Nephron progenitor cell (in vitro differentiated cells): ENCODE data around the gene ZSCAN5A.

ENCODE experiments used
- DNase-seq: peaks from one replicate; pipeline ENCODE4 v3.0.0; 2021
- H3K27ac Mint-ChIP-seq: 2 replicates; pipeline ENCODE4 v1.8.0; 2021; ENCODE audit warnings: mild to moderate bottlenecking, moderate library complexity, mixed read lengths
- H3K27me3 Mint-ChIP-seq: 2 replicates; pipeline ENCODE4 v1.8.0; 2021; ENCODE audit warnings: mild to moderate bottlenecking, low read depth, mixed read lengths; ENCODE audit not compliant: poor library complexity
- H3K36me3 Mint-ChIP-seq: 2 replicates; pipeline ENCODE4 v1.8.0; 2021; ENCODE audit warnings: low read depth, mixed read lengths
- H3K4me1 Mint-ChIP-seq: 2 replicates; pipeline ENCODE4 v1.8.0; 2021; ENCODE audit warnings: mixed read lengths
- H3K4me3 Mint-ChIP-seq: 2 replicates; pipeline ENCODE4 v1.8.0; 2021; ENCODE audit warnings: mild to moderate bottlenecking, moderate library complexity, mixed read lengths
- H3K9me3 Mint-ChIP-seq: 2 replicates; pipeline ENCODE4 v1.8.0; 2021; ENCODE audit warnings: mild to moderate bottlenecking, moderate library complexity, mixed read lengths
- CTCF ChIP-seq: fragments of 200-600 bp; sonication (generic); IDR thresholded peaks from 2 replicates; pipeline ENCODE4 v1.5.0; 2021; ENCODE audit warnings: antibody characterized with exemption

ZSCAN5A gene

DNA sequence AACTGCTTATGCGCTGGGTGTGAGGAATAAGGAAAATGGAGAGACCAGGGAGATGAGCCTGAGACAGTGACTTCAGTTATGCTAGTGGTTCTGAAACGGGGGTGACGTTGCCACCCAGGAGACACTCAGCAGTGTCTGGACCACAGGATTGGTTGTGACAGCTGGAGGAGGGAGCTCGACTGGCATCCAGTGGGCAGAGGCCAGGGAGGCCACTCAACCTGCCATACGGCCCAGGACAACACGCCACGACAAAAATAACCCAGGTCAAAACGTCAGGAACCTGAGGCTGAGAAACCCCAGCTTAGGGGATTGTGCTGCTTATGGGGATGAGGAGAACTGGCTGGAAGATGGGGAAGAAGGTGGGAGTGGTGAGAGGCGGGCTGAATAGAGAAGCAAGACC is 10.4 kb downstream of the ZSCAN5A start:
- Mint-ChIP-seq H3K9me3 (peaks cover 23% of the 10 kb centered on the region), H3K36me3 (peaks cover 59% of the 10 kb centered on the region), H3K4me1 (no peaks in the 10 kb centered on the region), H3K4me3 (no peak overlapping the region), H3K27ac (no peak overlapping the region), H3K27me3 (peaks cover 2% of the 10 kb centered on the region)
- DNase-seq, result no peak
- TF ChIP-seq CTCF, result no peak

- H3K36me3 Mint-ChIP-seq, result peaks cover 56% of the 10 kb centered on the region
- H3K4me1 Mint-ChIP-seq, result no peaks in the 10 kb centered on the region
- H3K27me3 Mint-ChIP-seq, result peaks cover 2% of the 10 kb centered on the region
- DNase-seq, result no peak
- no peak overlapping the region for H3K4me3 Mint-ChIP-seq
- H3K27ac Mint-ChIP-seq, result peak overlapping the region; percentile 58
- no peak for TF ChIP-seq CTCF
- peaks cover 28% of the 10 kb centered on the region for H3K9me3 Mint-ChIP-seq
Measured at GRCh38 chr19:56301886-56302620, 12.6 kb downstream of the ZSCAN5A start.

DNA sequence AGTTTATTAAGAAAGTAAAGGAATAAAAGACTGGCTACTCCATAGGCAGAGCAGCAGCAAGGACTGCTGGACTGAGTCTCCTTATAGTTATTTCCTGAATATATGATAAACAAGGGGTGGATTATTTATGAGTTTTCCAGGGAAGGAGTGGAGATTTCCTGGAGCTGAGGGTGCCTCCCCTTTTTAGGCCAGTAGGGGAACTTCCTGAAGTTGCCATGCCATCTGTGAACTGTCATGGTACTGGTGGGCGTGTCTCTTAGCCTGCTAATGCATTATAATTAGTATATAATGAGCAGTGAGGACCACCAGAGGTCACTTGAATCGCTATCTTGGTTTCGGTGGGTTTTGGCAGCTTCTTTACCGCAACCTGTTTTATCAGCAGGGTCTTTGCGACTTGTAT is 13.5 kb downstream of the ZSCAN5A start:
- TF ChIP-seq CTCF, result no peak
- DNase-seq, result no peak
- Mint-ChIP-seq H3K27me3 (peaks cover 5% of the 10 kb centered on the region), H3K9me3 (peaks cover 32% of the 10 kb centered on the region), H3K27ac (no peak overlapping the region), H3K4me1 (no peaks in the 10 kb centered on the region), H3K36me3 (peaks cover 63% of the 10 kb centered on the region), H3K4me3 (no peak overlapping the region)

- no peak for DNase-seq
- TF ChIP-seq CTCF, result no peak
- no peaks in the 10 kb centered on the region for H3K4me1 Mint-ChIP-seq
- H3K27ac Mint-ChIP-seq, result no peak overlapping the region
- H3K27me3 Mint-ChIP-seq, result peaks cover 5% of the 10 kb centered on the region
- H3K36me3 Mint-ChIP-seq, result peaks cover 60% of the 10 kb centered on the region
- H3K9me3 Mint-ChIP-seq, result peaks cover 36% of the 10 kb centered on the region
- H3K4me3 Mint-ChIP-seq, result no peak overlapping the region
Measured at GRCh38 chr19:56299688-56300087, 15.0 kb downstream of the ZSCAN5A start.

GRCh38 chr19:56297010-56297409 is 17.6 kb downstream of the ZSCAN5A start:
- Mint-ChIP-seq H3K27me3 (peaks cover 3% of the 10 kb centered on the region), H3K27ac (no peak overlapping the region), H3K9me3 (peaks cover 47% of the 10 kb centered on the region), H3K4me3 (no peak overlapping the region), H3K36me3 (peaks cover 70% of the 10 kb centered on the region), H3K4me1 (no peaks in the 10 kb centered on the region)
- TF ChIP-seq CTCF, result no peak
- no peak for DNase-seq
